Measurements from ENCODE around the gene LRGUK.

- TF ChIP-seq POLR2A (IDR thresholded peaks at IDR 0.05) (no peak), CTCF (IDR thresholded peaks at IDR 0.05) (no peak)
Observed at GRCh38 chr7:134104166-134104565, 23.0 kb upstream of the LRGUK start.

Data from right lobe of liver (tissue), 4 donors.